ENCODE data around the gene CXXC1.

- TF ChIP-seq, protein P1, sequence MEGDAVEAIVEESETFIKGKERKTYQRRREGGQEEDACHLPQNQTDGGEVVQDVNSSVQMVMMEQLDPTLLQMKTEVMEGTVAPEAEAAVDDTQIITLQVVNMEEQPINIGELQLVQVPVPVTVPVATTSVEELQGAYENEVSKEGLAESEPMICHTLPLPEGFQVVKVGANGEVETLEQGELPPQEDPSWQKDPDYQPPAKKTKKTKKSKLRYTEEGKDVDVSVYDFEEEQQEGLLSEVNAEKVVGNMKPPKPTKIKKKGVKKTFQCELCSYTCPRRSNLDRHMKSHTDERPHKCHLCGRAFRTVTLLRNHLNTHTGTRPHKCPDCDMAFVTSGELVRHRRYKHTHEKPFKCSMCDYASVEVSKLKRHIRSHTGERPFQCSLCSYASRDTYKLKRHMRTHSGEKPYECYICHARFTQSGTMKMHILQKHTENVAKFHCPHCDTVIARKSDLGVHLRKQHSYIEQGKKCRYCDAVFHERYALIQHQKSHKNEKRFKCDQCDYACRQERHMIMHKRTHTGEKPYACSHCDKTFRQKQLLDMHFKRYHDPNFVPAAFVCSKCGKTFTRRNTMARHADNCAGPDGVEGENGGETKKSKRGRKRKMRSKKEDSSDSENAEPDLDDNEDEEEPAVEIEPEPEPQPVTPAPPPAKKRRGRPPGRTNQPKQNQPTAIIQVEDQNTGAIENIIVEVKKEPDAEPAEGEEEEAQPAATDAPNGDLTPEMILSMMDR (conservative IDR thresholded peaks at IDR 0.05) = no peak
- no peak for TF ChIP-seq ZFX (IDR thresholded peaks at IDR 0.05)
These were observed 14.1 kb downstream of the CXXC1 start for GRCh38 chr18:50273203-50274043.

Data from C4-2B (cell line).